A673 (cell line): ENCODE results near the gene ABITRAM. TPM values are rescaled to one million over a fixed set of nuclear protein-coding genes. Genes with fewer than 3 reads are reported as not detected.

Source experiments
- BruUV-seq: library from RNA; stranded (reverse); fragments of 400-500 nt; replicated peaks from 2 replicates; lab custom pipeline; 2021; lab: Mats Ljungman, UMichigan
- CTCF ChIA-PET: fragments of 300-600 bp; sonication (Branson Sonifier 250); formaldehyde crosslinking; loops from one replicate; lab custom pipeline; 2022; ENCODE audit warnings: antibody characterized with exemption; lab: Charles Lee
- POLR2A ChIA-PET: fragments of 300-600 bp; sonication (Branson Sonifier 250); formaldehyde crosslinking; loops from one replicate; lab custom pipeline; 2022; ENCODE audit warnings: antibody characterized with exemption; ENCODE audit not compliant: low non-redundant PET; lab: Charles Lee
- DNase-seq: peaks from one replicate; pipeline ENCODE4 v3.0.0-alpha.2; 2015; ENCODE audit warnings: low spot score
- H3K27ac ChIP-seq: fragments of 200-600 bp; sonication (generic); 2 replicates; pipeline ENCODE4 v1.5.1; 2016; ENCODE audit warnings: mixed run types, low read depth, mild to moderate bottlenecking, mixed read lengths, antibody characterized with exemption, low read length; ENCODE audit not compliant: poor library complexity, severe bottlenecking
- H3K27me3 ChIP-seq: fragments of 200-600 bp; sonication (generic); replicated peaks from 2 replicates; pipeline ENCODE4 v1.6.1; 2017; ENCODE audit warnings: mixed run types, low read depth, mild to moderate bottlenecking, mixed read lengths, antibody characterized with exemption, low read length; ENCODE audit not compliant: insufficient read depth, poor library complexity
- H3K36me3 ChIP-seq: fragments of 200-600 bp; sonication (generic); 2 replicates; pipeline ENCODE4 v1.6.1; 2016; ENCODE audit warnings: mixed run types, mild to moderate bottlenecking, mixed read lengths, antibody characterized with exemption, low read length; ENCODE audit not compliant: insufficient read depth, poor library complexity, severe bottlenecking
- H3K4me1 ChIP-seq: fragments of 200-600 bp; sonication (generic); 2 replicates; pipeline ENCODE4 v1.6.1; 2017; ENCODE audit warnings: mixed run types, mild to moderate bottlenecking, mixed read lengths, antibody characterized with exemption, low read length; ENCODE audit not compliant: insufficient read depth, poor library complexity, severe bottlenecking
- H3K4me3 ChIP-seq: fragments of 200-600 bp; sonication (generic); 2 replicates; pipeline ENCODE4 v1.5.1; 2016; ENCODE audit warnings: low read depth, mixed run types, mild to moderate bottlenecking, mixed read lengths, low read length; ENCODE audit not compliant: poor library complexity, severe bottlenecking
- H3K9me3 ChIP-seq: fragments of 200-600 bp; sonication (generic); 2 replicates; pipeline ENCODE4 v1.6.1; 2016; ENCODE audit warnings: mixed run types, low read depth, mild to moderate bottlenecking, mixed read lengths, antibody characterized with exemption, low read length; ENCODE audit not compliant: poor library complexity, severe bottlenecking
- CTCF ChIP-seq: fragments of 300-800, 200-600 bp; sonication (generic); conservative IDR thresholded peaks from 2 replicates; pipeline ENCODE4 v1.5.1; 2017; ENCODE audit warnings: low read depth, mild to moderate bottlenecking, antibody characterized with exemption, low read length, moderate library complexity, mixed read lengths
- EZH2 ChIP-seq: fragments of 200-600 bp; sonication (generic); IDR thresholded peaks from 2 replicates; pipeline ENCODE4 v1.6.1; 2017; ENCODE audit warnings: borderline replicate concordance, low read depth, mild to moderate bottlenecking, mixed read lengths, antibody characterized with exemption, low read length; ENCODE audit not compliant: poor library complexity, severe bottlenecking
- intact Hi-C: fragments of 100-400 bp; cut with micrococcal nuclease; formaldehyde crosslinking; loops from one replicate; pipeline ENCODE4 v1.10.0; 2022; ENCODE audit not compliant: unreplicated experiment
- total RNA-seq: library from RNA; stranded (reverse); gene quantifications from 2 replicates; pipeline ENCODE4 v1.2.3, GENCODE V29; 2021

ABITRAM gene
- total RNA-seq, 1 experiment from 2014 or later = 20.7 TPM

GRCh38 chr9:108921200-108921599 lies 13.0 kb upstream of the ABITRAM start:
- CTCF ChIA-PET = no interaction called here
- Histone ChIP-seq H3K9me3 (no peaks in the 10 kb centered on the region), H3K27ac (no peak overlapping the region), H3K27me3 (no peaks in the 10 kb centered on the region), H3K4me3 (no peak overlapping the region), H3K4me1 (no peaks in the 10 kb centered on the region), H3K36me3 (peaks cover 59% of the 10 kb centered on the region)
- BruUV-seq = no TSS peak
- intact Hi-C loops = no loop called here
- TF ChIP-seq CTCF = no peak
- TF ChIP-seq EZH2 = no peak
- DNase-seq = no peak
- POLR2A ChIA-PET = no interaction called here

DNA sequence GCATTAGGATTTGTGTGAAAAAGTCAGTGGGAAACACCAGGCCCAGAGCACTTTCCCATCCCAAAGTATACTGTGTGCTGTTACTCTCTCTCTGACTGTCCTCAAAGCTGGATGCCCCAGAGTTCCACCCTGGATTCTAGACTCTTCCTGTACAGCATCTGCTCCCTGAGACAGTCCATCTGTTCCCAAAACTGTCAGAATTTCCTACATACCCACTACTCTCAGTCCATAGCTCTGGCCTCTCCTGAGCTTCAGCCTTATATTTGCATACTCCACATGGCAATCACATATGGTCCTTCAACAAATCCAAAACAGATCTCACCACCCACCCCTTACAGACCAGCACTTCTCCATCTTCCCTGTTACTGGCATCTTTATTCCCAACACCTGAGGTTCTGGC lies 9.7 kb upstream of the ABITRAM start:
- CTCF ChIA-PET = no interaction called here
- Histone ChIP-seq H3K27me3 (no peaks in the 10 kb centered on the region), H3K27ac (no peak overlapping the region), H3K4me3 (no peak overlapping the region), H3K36me3 (peaks cover 71% of the 10 kb centered on the region), H3K9me3 (no peaks in the 10 kb centered on the region), H3K4me1 (no peaks in the 10 kb centered on the region)
- BruUV-seq = no TSS peak
- intact Hi-C loops = no loop called here
- POLR2A ChIA-PET = no interaction called here
- no peak for DNase-seq
- TF ChIP-seq EZH2 (no peak), CTCF (no peak)

GRCh38 chr9:108928386-108928785 lies 5.8 kb upstream of the ABITRAM start:
- no peaks in the 10 kb centered on the region for H3K9me3 ChIP-seq
- no peaks in the 10 kb centered on the region for H3K27me3 ChIP-seq
- no peak for TF ChIP-seq CTCF
- TF ChIP-seq EZH2 = no peak
- H3K27ac ChIP-seq = no peak overlapping the region
- no peak for DNase-seq
- BruUV-seq = no TSS peak
- H3K4me3 ChIP-seq = no peak overlapping the region
- H3K4me1 ChIP-seq = no peaks in the 10 kb centered on the region
- ChIA-PET POLR2A (interaction anchor here (0.5 kb wide), 1 partner anchor 872 kb away, joined by 3 read pairs; no protein-coding TSS in a partner anchor), CTCF (no interaction called here)
- intact Hi-C loops = no loop called here
- H3K36me3 ChIP-seq = peaks cover 45% of the 10 kb centered on the region
